Astrocyte (in vitro differentiated cells and primary cell): ENCODE measurements around the gene FOXN4. TPM values are rescaled to one million over a fixed set of nuclear protein-coding genes. Genes with fewer than 3 reads are reported as not detected.

Experiments used
- DNase-seq: peaks from one replicate; pipeline ENCODE4 v3.0.0-alpha.2; 2010; ENCODE audit warnings: low read depth
- FAIRE-seq: peaks from 2 replicates; lab custom pipeline; 2011; peaks lifted over from hg19 to GRCh38; lab: Jason Lieb, UNC
- H2AFZ ChIP-seq: 2 replicates; pipeline ENCODE4 v1.6.0; 2012; ENCODE audit warnings: low read depth, low read length, inconsistent platforms
- H3K27ac ChIP-seq: 2 replicates; pipeline ENCODE4 v1.5.1; 2011; ENCODE audit warnings: low read depth, low read length, inconsistent platforms
- H3K27me3 ChIP-seq: 2 replicates; pipeline ENCODE4 v1.6.0; 2011; ENCODE audit warnings: low read length, inconsistent platforms; ENCODE audit not compliant: insufficient read depth
- H3K36me3 ChIP-seq: 2 replicates; pipeline ENCODE4 v1.5.1; 2011; ENCODE audit warnings: low read length, inconsistent platforms; ENCODE audit not compliant: insufficient read depth
- H3K4me1 ChIP-seq: 2 replicates; pipeline ENCODE4 v1.5.1; 2011; ENCODE audit warnings: low read length, inconsistent platforms; ENCODE audit not compliant: insufficient read depth
- H3K4me2 ChIP-seq: 2 replicates; pipeline ENCODE4 v1.6.0; 2012; ENCODE audit warnings: low read length, inconsistent platforms
- H3K4me3 ChIP-seq: 2 replicates; pipeline ENCODE4 v1.5.1; 2011; ENCODE audit warnings: low read depth, mild to moderate bottlenecking, low read length, inconsistent platforms; ENCODE audit not compliant: insufficient read depth
- H3K79me2 ChIP-seq: 2 replicates; pipeline ENCODE4 v1.6.0; 2012; ENCODE audit warnings: mild to moderate bottlenecking, low read length, inconsistent platforms; ENCODE audit not compliant: insufficient read depth
- H3K9ac ChIP-seq: 2 replicates; pipeline ENCODE4 v1.6.0; 2012; ENCODE audit warnings: mild to moderate bottlenecking, low read length, inconsistent platforms
- H3K9me3 ChIP-seq: 2 replicates; pipeline ENCODE4 v1.5.1; 2012; ENCODE audit warnings: low read depth, mild to moderate bottlenecking, low read length, inconsistent platforms; ENCODE audit not compliant: insufficient read depth
- H4K20me1 ChIP-seq: 2 replicates; pipeline ENCODE4 v1.6.0; 2012; ENCODE audit warnings: low read length, inconsistent platforms; ENCODE audit not compliant: insufficient read depth
- H3K27ac Mint-ChIP-seq: one replicate; pipeline ENCODE4 v1.8.0; 2021; ENCODE audit warnings: mild to moderate bottlenecking, mixed read lengths; ENCODE audit not compliant: unreplicated experiment
- H3K27me3 Mint-ChIP-seq: one replicate; pipeline ENCODE4 v1.8.0; 2021; ENCODE audit warnings: low read depth, mixed read lengths; ENCODE audit not compliant: unreplicated experiment
- H3K36me3 Mint-ChIP-seq: one replicate; pipeline ENCODE4 v1.8.0; 2021; ENCODE audit warnings: low read depth, mixed read lengths; ENCODE audit not compliant: unreplicated experiment
- H3K4me1 Mint-ChIP-seq: one replicate; pipeline ENCODE4 v1.8.0; 2021; ENCODE audit warnings: low read depth, mixed read lengths; ENCODE audit not compliant: unreplicated experiment
- H3K4me3 Mint-ChIP-seq: one replicate; pipeline ENCODE4 v1.8.0; 2021; ENCODE audit warnings: mild to moderate bottlenecking, moderate library complexity, mixed read lengths; ENCODE audit not compliant: unreplicated experiment
- H3K9me3 Mint-ChIP-seq: one replicate; pipeline ENCODE4 v1.8.0; 2021; ENCODE audit warnings: mild to moderate bottlenecking, mixed read lengths; ENCODE audit not compliant: unreplicated experiment
- CTCF ChIP-seq: IDR thresholded peaks from 2 replicates; pipeline ENCODE4 v1.5.1; 2011; ENCODE audit warnings: low read depth, mild to moderate bottlenecking, inconsistent platforms, low read length, moderate library complexity; ENCODE audit not compliant: insufficient read depth
- EZH2 ChIP-seq: IDR thresholded peaks from 2 replicates; pipeline ENCODE4 v1.6.1; 2012; ENCODE audit warnings: mild to moderate bottlenecking, low read length, inconsistent platforms; ENCODE audit not compliant: insufficient read depth
- total RNA-seq: library from RNA; stranded (reverse); gene quantifications from 2 replicates; pipeline ENCODE4 v1.2.1, GENCODE V29; 2021

Gene FOXN4
- total RNA-seq, 1 donor from 2014 or later, result not detected

GRCh38 chr12:109277899-109278762 is 31.0 kb downstream of the FOXN4 start:
- no peak for FAIRE-seq
- DNase-seq, result no peak
- Mint-ChIP-seq H3K9me3 (no peaks in the 10 kb centered on the region), H3K36me3 (no peaks in the 10 kb centered on the region), H3K4me1 (peaks cover 2% of the 10 kb centered on the region), H3K4me3 (no peak overlapping the region), H3K27me3 (peaks cover 30% of the 10 kb centered on the region), H3K27ac (no peak overlapping the region)
- H3K36me3 ChIP-seq, result no peaks in the 10 kb centered on the region
- H4K20me1 ChIP-seq, result no peaks in the 10 kb centered on the region
- TF ChIP-seq CTCF (no peak), EZH2 (no peak)
- H3K79me2 ChIP-seq, result no peaks in the 10 kb centered on the region
- H3K27me3 ChIP-seq, result no peaks in the 10 kb centered on the region
- no peak overlapping the region for H3K27ac ChIP-seq
- H3K4me2 ChIP-seq, result no peak overlapping the region
- no peak overlapping the region for H3K4me3 ChIP-seq
- H2AFZ ChIP-seq, result no peak overlapping the region
- H3K4me1 ChIP-seq, result no peaks in the 10 kb centered on the region
- no peaks in the 10 kb centered on the region for H3K9me3 ChIP-seq
- no peak overlapping the region for H3K9ac ChIP-seq

- no peaks in the 10 kb centered on the region for H3K9me3 Mint-ChIP-seq
- FAIRE-seq, result no peak
Measured at GRCh38 chr12:109277255-109277898, 31.7 kb downstream of the FOXN4 start.

More at GRCh38 chr12:109277255-109277898, 31.7 kb downstream of the FOXN4 start:
- TF ChIP-seq CTCF (no peak), EZH2 (no peak)
- no peaks in the 10 kb centered on the region for H3K9me3 ChIP-seq
- no peaks in the 10 kb centered on the region for H3K36me3 ChIP-seq
- Mint-ChIP-seq H3K27me3 (peaks cover 36% of the 10 kb centered on the region), H3K36me3 (no peaks in the 10 kb centered on the region), H3K27ac (no peak overlapping the region), H3K4me3 (no peak overlapping the region), H3K4me1 (peaks cover 2% of the 10 kb centered on the region)
- no peak for DNase-seq
- H3K9ac ChIP-seq, result no peak overlapping the region
- H3K27ac ChIP-seq, result no peak overlapping the region
- no peaks in the 10 kb centered on the region for H4K20me1 ChIP-seq
- no peak overlapping the region for H2AFZ ChIP-seq
- no peak overlapping the region for H3K4me2 ChIP-seq
- H3K27me3 ChIP-seq, result no peaks in the 10 kb centered on the region
- H3K4me3 ChIP-seq, result no peak overlapping the region
- H3K4me1 ChIP-seq, result no peaks in the 10 kb centered on the region
- H3K79me2 ChIP-seq, result no peaks in the 10 kb centered on the region
